Dermis microvascular lymphatic vessel endothelial cell (primary cell): Measurements from ENCODE around the gene C2CD4D. TPM values are rescaled to one million over a fixed set of nuclear protein-coding genes. Genes with fewer than 3 reads are reported as not detected.
A peak's percentile ranks its signal among the peaks of the same experiment; 100 is the strongest.

Experiments used
- DNase-seq, 2 donors: peaks; one replicate each; pipeline versions ENCODE4 v3.0.0 to v3.0.0-alpha.2; 2010; ENCODE audit warnings: low read depth in 2 of 2
- total RNA-seq: library from RNA; depleted of rRNA; stranded (reverse); fragments of >200 nt; gene quantifications from 2 replicates; pipeline ENCODE4 v1.2.1, GENCODE V29; 2014

The C2CD4D gene
- total RNA-seq, 1 donor from 2014 or later: 0.13 TPM

DNA sequence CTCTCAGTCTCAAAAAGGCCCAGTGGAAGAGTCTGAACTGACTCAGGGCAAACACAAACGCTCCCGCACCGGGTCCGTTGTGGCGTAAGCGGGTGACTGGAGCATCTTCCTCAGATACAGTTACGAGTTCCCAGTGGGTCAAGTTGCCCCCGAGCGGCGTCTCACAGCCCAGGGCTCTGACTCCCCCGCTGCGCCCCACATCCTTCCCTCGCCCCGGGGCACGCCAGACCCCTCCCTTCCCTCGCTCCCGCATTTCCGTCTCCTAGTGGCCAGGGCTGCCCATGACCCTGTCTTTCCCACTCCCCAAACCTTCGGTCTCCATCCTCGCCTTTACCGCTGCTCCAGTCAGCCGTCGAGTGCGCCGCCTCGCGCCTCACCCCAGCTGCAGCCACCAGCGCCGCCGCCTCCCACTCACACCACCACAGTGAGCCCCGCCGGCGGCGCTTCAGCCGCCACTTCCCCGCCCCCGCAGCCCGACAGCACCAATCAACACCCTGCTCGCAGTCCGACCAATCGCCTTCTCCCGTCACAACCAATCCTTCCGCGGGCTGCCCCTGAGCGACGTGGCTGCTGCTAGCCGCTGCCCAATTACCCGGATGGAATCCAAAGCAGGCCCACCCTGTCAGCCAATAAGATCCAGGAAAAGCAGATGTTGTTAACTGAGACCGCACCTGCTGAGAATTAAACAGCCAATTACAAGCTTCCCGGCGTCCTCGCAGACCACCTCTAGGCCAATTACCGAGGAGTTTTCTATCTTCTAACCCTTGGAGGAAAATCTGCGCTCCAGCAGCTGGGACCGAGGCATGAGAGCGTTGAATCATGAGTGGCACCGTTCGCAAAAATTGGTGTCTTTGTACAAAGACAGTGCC lies 49.3 kb downstream of the C2CD4D start, which contains the start of gene TDRKH:
Gene TDRKH, minus strand, starts transcription at position 430 of the 869 bp plus-strand sequence. CDS start 7,478 bp downstream, outside the sequence.
- DNase-seq: peak; percentile 99 to 100

Other genes starting within 250 kb of the C2CD4D start
- gene SNX27, start 227.8 kb downstream of the C2CD4D start, total RNA-seq: 12.6 and 12.8 TPM in 2 replicates
- gene CELF3, start 123.0 kb downstream of the C2CD4D start, total RNA-seq: not detected in 2 replicates
- gene RIIAD1, start 118.3 kb downstream of the C2CD4D start, total RNA-seq: not detected in 2 replicates
- 73.8 and 126 TPM in 2 replicates for gene MRPL9, start 76.3 kb downstream of the C2CD4D start, total RNA-seq
- 4.2 and 4.4 TPM in 2 replicates for gene TDRKH, start 49.3 kb downstream of the C2CD4D start, total RNA-seq
- gene LINGO4, start 34.4 kb downstream of the C2CD4D start, total RNA-seq: not detected in 2 replicates
- not detected in 2 replicates for gene RORC, start 8.0 kb downstream of the C2CD4D start, total RNA-seq
- not detected in 2 replicates for gene THEM5, start 13.9 kb upstream of the C2CD4D start, total RNA-seq
- gene THEM4, start 69.7 kb upstream of the C2CD4D start, total RNA-seq: 6.9 and 8.3 TPM in 2 replicates
- 114 and 126 TPM in 2 replicates for gene S100A10, start 154.0 kb upstream of the C2CD4D start, total RNA-seq
- gene S100A11, start 197.2 kb upstream of the C2CD4D start, total RNA-seq: 17.1 and 23.1 TPM in 2 replicates
- not detected in 2 replicates for gene TCHHL1, start 249.2 kb upstream of the C2CD4D start, total RNA-seq